ENCODE results near the gene ZNF497. TPM values are rescaled to one million over a fixed set of nuclear protein-coding genes. Genes with fewer than 3 reads are reported as not detected.

ZNF497 gene
- total and polyA plus RNA-seq, 8 donors: 0.76 to 4.4 (median 3.1) TPM

- ATAC-seq: no peak
Measured at GRCh38 chr19:58399903-58400302, 37.4 kb upstream of the ZNF497 start.

GRCh38 chr19:58398545-58398944 lies 36.0 kb upstream of the ZNF497 start:
- Histone ChIP-seq H3K4me1 (peaks cover 9 to 25% of the 10 kb centered on the region in 2 donors), H3K36me3 (peaks cover 0 to 18% of the 10 kb centered on the region in 2 donors), H3K27me3 (peaks cover 5 to 33% of the 10 kb centered on the region in 2 donors), H3K4me3 (no peak overlapping the region), H3K27ac (no peak overlapping the region), H3K9me3 (no peaks in the 10 kb centered on the region)
- DNase-seq (no peak), ATAC-seq (no peak)
- no peak for TF ChIP-seq CTCF (IDR thresholded peaks at IDR 0.05)
- intact Hi-C loops (cut with DNase I): no loop called here

More at GRCh38 chr19:58399903-58400302, 37.4 kb upstream of the ZNF497 start:
- no peak overlapping the region for H3K27ac ChIP-seq
- H3K4me1 ChIP-seq: peaks cover 9 to 25% of the 10 kb centered on the region in 2 donors
- DNase-seq: no peak
- no peaks in the 10 kb centered on the region for H3K9me3 ChIP-seq
- peaks cover 0 to 5% of the 10 kb centered on the region in 2 donors for H3K36me3 ChIP-seq
- no peak for TF ChIP-seq CTCF (IDR thresholded peaks at IDR 0.05)
- peak overlapping the region in 1 of 2 donors; percentile 62 for H3K4me3 ChIP-seq
- intact Hi-C loops (cut with DNase I): no loop called here
- H3K27me3 ChIP-seq: peaks cover 5 to 33% of the 10 kb centered on the region in 2 donors

- no peak overlapping the region for H3K4me3 ChIP-seq
- peaks cover 2 to 23% of the 10 kb centered on the region in 2 donors for H3K36me3 ChIP-seq
- H3K27ac ChIP-seq: no peak overlapping the region
- intact Hi-C loops (cut with DNase I): no loop called here
- H3K27me3 ChIP-seq: peaks cover 5 to 33% of the 10 kb centered on the region in 2 donors
- H3K9me3 ChIP-seq: no peaks in the 10 kb centered on the region
- DNase-seq (no peak), ATAC-seq (no peak)
- TF ChIP-seq CTCF (IDR thresholded peaks at IDR 0.05): no peak
- H3K4me1 ChIP-seq: peaks cover 9 to 25% of the 10 kb centered on the region in 2 donors
Measured at GRCh38 chr19:58398087-58398486, 35.5 kb upstream of the ZNF497 start.

- no peaks in the 10 kb centered on the region for H3K9me3 ChIP-seq
- no peak overlapping the region for H3K27ac ChIP-seq
- no peak for TF ChIP-seq CTCF (IDR thresholded peaks at IDR 0.05)
- peaks cover 5 to 33% of the 10 kb centered on the region in 2 donors for H3K27me3 ChIP-seq
- H3K4me1 ChIP-seq: peaks cover 9 to 25% of the 10 kb centered on the region in 2 donors
- H3K36me3 ChIP-seq: peaks cover 3 to 28% of the 10 kb centered on the region in 2 donors
- H3K4me3 ChIP-seq: no peak overlapping the region
- ATAC-seq (no peak), DNase-seq (no peak)
- intact Hi-C loops (cut with DNase I): no loop called here
Measured at GRCh38 chr19:58397533-58398037, 35.0 kb upstream of the ZNF497 start.

GRCh38 chr19:58396691-58397532 lies 34.4 kb upstream of the ZNF497 start:
- H3K4me1 ChIP-seq: peaks cover 6 to 21% of the 10 kb centered on the region in 2 donors
- H3K27ac ChIP-seq: no peak overlapping the region
- no peak for ATAC-seq
- H3K4me3 ChIP-seq: peak overlapping the region in 1 of 2 donors; percentile 9
- peaks cover 5 to 33% of the 10 kb centered on the region in 2 donors for H3K27me3 ChIP-seq
- intact Hi-C loops (cut with DNase I): no loop called here
- TF ChIP-seq CTCF (IDR thresholded peaks at IDR 0.05): no peak
- H3K9me3 ChIP-seq: no peaks in the 10 kb centered on the region
- DNase-seq: no peak
- peaks cover 3 to 34% of the 10 kb centered on the region in 2 donors for H3K36me3 ChIP-seq
